Choroid plexus epithelial cell (primary cell): ENCODE measurements around the gene SNCAIP.

Experiments used
- DNase-seq: peaks from one replicate; pipeline ENCODE4 v3.0.0-alpha.2; 2010; ENCODE audit warnings: low read depth
- H3K4me3 ChIP-seq: 2 replicates; pipeline ENCODE4 v1.5.1; 2011; ENCODE audit warnings: low read depth, mild to moderate bottlenecking, control low read depth, low read length, moderate library complexity
- CTCF ChIP-seq: conservative IDR thresholded peaks from 2 replicates; pipeline ENCODE4 v1.5.1; 2011; ENCODE audit warnings: low read depth, mild to moderate bottlenecking, control low read depth, inconsistent platforms, low read length, moderate library complexity

SNCAIP gene

DNA sequence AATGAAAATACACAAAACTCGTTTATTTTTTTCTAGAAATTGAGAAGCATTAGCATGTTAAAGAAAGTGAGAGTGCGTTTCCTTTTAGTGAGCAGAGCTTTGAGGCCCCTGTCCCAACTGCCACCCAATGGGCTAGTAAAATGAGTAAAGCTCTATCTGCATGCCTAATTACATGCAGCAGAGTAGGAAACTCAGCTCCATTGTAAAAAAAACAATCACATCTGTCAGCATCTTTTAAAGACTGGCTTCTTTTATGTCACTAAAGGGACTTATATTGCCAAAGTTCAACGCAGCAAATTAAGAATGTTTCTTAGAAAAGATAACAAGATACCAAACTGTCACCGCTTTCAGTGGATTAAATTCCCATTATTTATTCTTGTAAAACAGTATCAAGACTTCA lies 154.0 kb downstream of the SNCAIP start:
- no peak for DNase-seq
- no peak for TF ChIP-seq CTCF
- H3K4me3 ChIP-seq = no peak overlapping the region

DNA sequence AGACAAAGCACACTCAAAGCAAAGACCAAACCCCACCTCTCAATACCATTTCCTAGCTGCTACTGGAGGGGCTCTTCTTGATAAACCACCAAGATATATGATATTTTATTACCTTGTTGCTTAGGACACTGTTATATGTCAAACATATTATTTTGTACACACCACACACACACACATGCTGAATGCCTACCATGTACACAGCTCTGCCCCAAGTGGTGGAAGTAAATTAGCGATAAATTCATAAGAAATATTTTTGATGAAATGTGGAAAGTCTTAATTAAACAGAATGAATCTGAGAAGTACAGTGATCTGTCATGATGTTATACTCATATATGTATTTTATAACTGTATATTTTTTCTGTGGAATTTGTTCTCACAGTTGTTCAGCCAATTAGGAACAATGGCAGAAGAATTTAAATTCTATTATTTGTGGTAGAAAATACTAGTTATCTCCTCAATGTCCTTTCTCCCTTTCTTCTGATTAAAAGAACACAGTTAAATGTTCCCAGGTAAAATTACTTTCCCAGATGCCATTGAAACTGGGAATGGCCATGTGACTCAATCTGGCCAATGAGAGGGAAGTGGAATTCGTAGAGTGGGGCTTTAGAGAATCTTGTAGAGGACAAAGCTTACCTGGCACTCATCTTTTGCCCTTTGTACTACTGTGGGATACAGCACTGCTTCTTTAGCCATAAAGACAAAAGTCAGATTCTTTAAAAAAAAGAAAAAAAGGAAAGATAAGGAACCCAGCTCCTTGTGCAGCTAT lies 156.5 kb downstream of the SNCAIP start:
- no peak for DNase-seq
- TF ChIP-seq CTCF = peak; percentile 30
- H3K4me3 ChIP-seq = no peak overlapping the region

- no peak overlapping the region for H3K4me3 ChIP-seq
- TF ChIP-seq CTCF = no peak
- DNase-seq = no peak
These were observed 157.4 kb downstream of the SNCAIP start for GRCh38 chr5:122469384-122469919.

DNA sequence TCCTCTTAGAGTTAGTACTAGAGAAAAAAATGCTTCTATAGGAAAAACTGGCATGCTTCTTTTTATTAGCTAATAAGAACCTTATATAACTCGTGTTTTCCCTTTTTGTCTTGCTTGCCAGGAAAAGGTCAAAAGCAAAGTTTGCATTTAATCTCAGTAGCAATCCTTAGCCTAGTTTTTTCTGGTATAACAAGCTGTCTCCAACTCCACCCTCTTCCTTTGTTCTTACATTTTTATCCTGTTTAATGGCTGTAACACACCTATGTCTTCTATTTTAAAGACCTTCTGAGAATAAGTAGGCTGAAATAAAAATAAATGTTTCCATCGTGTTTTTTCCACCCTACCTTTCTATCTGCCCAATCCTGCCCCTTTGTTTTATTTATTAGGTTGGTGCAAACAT lies 158.3 kb downstream of the SNCAIP start:
- TF ChIP-seq CTCF = no peak
- no peak for DNase-seq
- H3K4me3 ChIP-seq = no peak overlapping the region

DNA sequence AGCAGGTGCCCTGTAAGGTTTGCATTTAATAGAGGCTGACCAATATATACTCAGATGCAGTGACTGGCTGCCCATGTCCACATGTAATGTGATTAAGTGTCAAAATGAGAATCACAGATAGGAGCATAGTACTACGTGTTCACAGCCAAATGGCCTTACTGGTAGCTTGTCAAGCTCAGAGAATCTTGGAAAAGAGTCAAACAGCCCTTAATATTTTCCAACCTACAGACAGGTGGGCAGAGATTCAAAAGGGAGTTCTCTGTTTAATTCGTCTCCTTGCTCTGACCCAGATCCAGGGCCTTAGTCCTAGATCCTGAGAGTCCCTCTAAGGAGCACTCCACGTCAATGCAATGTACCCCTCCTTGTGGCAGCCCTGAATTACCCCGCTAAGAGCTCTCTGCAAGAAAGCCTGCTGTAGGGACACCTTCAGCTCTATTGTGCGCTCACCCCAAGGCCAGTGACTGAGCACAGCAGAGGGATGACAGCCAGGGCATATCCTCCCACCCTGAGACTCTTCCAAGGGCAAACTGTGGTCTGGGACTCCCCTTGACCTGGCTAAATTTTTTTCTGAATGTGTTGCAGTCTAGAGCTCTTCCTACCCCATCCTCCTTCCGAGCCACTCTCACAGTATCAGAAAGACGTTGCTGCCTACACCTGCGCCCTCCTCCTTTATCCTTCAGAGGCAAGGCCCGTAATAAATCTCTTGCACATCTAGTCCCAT lies 159.2 kb downstream of the SNCAIP start:
- no peak for TF ChIP-seq CTCF
- no peak overlapping the region for H3K4me3 ChIP-seq
- no peak for DNase-seq

DNA sequence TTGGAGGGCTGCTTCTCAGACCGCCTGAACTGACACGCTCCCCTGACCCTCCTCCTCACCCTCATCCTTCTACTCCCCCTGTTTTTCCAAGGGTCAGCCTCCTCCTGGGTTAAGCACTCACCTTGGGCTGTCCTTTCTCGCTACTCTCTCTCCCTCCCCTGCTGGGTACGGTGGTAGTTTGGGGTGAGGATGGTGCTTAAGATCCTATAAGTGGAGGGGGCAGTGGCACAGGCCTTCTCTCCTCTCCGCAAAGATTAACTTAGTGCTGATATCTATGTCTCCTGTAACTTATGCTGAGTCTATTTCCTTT lies 159.7 kb downstream of the SNCAIP start:
- TF ChIP-seq CTCF = no peak
- no peak for DNase-seq
- H3K4me3 ChIP-seq = no peak overlapping the region
